Smooth muscle cell (in vitro differentiated cells): Measurements from ENCODE around the gene PRDX4. TPM values are rescaled to one million over a fixed set of nuclear protein-coding genes. Genes with fewer than 3 reads are reported as not detected.

Experiments
- DNase-seq: peaks from one replicate; lab custom pipeline; 2025; ENCODE audit not compliant: unreplicated experiment; lab: John Stamatoyannopoulos, UW
- H2AFZ ChIP-seq: fragments of 200-600 bp; sonication (generic); 2 replicates; pipeline ENCODE4 v1.6.0; 2016; ENCODE audit warnings: antibody characterized with exemption, low read depth, mild to moderate bottlenecking
- H3F3A ChIP-seq: fragments of 200-600 bp; sonication (generic); 2 replicates; pipeline ENCODE4 v1.6.0; 2017; ENCODE audit warnings: antibody characterized with exemption, low read depth
- H3K27ac ChIP-seq: fragments of 200-600 bp; sonication (generic); 2 replicates; pipeline ENCODE4 v1.5.1; 2016; ENCODE audit warnings: low read depth, mild to moderate bottlenecking
- H3K27me3 ChIP-seq: fragments of 200-600 bp; sonication (generic); 2 replicates; pipeline ENCODE4 v1.6.1; 2016; ENCODE audit warnings: low read depth, mild to moderate bottlenecking
- H3K36me3 ChIP-seq: fragments of 200-600 bp; sonication (generic); 2 replicates; pipeline ENCODE4 v1.5.1; 2016; ENCODE audit warnings: low read depth
- H3K4me1 ChIP-seq: fragments of 200-600 bp; sonication (generic); 2 replicates; pipeline ENCODE4 v1.5.1; 2016; ENCODE audit warnings: low read depth
- H3K4me2 ChIP-seq: fragments of 200-600 bp; sonication (generic); 2 replicates; pipeline ENCODE4 v1.6.0; 2016; ENCODE audit warnings: mild to moderate bottlenecking
- H3K4me3 ChIP-seq: fragments of 200-600 bp; sonication (generic); 2 replicates; pipeline ENCODE4 v1.5.1; 2016; ENCODE audit warnings: mild to moderate bottlenecking
- H3K79me2 ChIP-seq: fragments of 200-600 bp; sonication (generic); 2 replicates; pipeline ENCODE4 v1.6.0; 2016; ENCODE audit warnings: low read depth, mild to moderate bottlenecking
- H3K9ac ChIP-seq: fragments of 200-600 bp; sonication (generic); 2 replicates; pipeline ENCODE4 v1.6.0; 2016; ENCODE audit warnings: low read depth
- H3K9me3 ChIP-seq: fragments of 200-600 bp; sonication (generic); replicated peaks from 2 replicates; pipeline ENCODE4 v1.5.1; 2016; ENCODE audit warnings: low read depth
- H4K20me1 ChIP-seq: fragments of 200-600 bp; sonication (generic); 2 replicates; pipeline ENCODE4 v1.6.0; 2016; ENCODE audit warnings: low read depth
- CTCF ChIP-seq: fragments of 200-600 bp; sonication (generic); IDR thresholded peaks from 2 replicates; pipeline ENCODE4 v1.5.1; 2017; ENCODE audit warnings: borderline replicate concordance, mild to moderate bottlenecking, antibody characterized with exemption; ENCODE audit not compliant: insufficient read depth, poor library complexity, severe bottlenecking
- WGBS: methylation state at CpG from one replicate; pipeline ENCODE4 v1.1.7; 2016; ENCODE audit warnings: low lambda C conversion rate; 5-methylcytosine and 5-hydroxymethylcytosine counted together
- polyA plus RNA-seq: library from polyadenylated mRNA; unstranded; fragments of >200 nt; fragmentation: Nextera tagmentation; extraction: Ambion mirVana; gene quantifications from 2 replicates; pipeline ENCODE4 v1.2.1, GENCODE V29; 2016
- total RNA-seq: library from RNA; depleted of rRNA; stranded (reverse); fragments of >200 nt; gene quantifications from 2 replicates; pipeline ENCODE4 v1.2.3, GENCODE V29; 2014

Gene PRDX4
- total and polyA plus RNA-seq, 2 experiments from 2014 or later, result 768 to 868 TPM

- 96% methylated on average over 5 of the region's 5 CpGs for WGBS
- Histone ChIP-seq H2AFZ (no peak overlapping the region), H3K36me3 (no peaks in the 10 kb centered on the region), H4K20me1 (no peaks in the 10 kb centered on the region), H3K4me3 (no peak overlapping the region), H3K79me2 (no peaks in the 10 kb centered on the region), H3K27me3 (no peaks in the 10 kb centered on the region), H3K4me2 (no peak overlapping the region), H3K27ac (no peak overlapping the region), H3K9me3 (no peaks in the 10 kb centered on the region), H3K4me1 (no peaks in the 10 kb centered on the region), H3K9ac (no peak overlapping the region), H3F3A (no peaks in the 10 kb centered on the region)
- no peak for TF ChIP-seq CTCF
- DNase-seq, result no peak
Observed at GRCh38 chrX:23705235-23705634, 37.9 kb downstream of the PRDX4 start.

GRCh38 chrX:23720117-23720677 lies 52.9 kb downstream of the PRDX4 start:
- no peak for DNase-seq
- no peaks in the 10 kb centered on the region for H3K27me3 ChIP-seq
- H3F3A ChIP-seq, result no peaks in the 10 kb centered on the region
- H3K79me2 ChIP-seq, result no peaks in the 10 kb centered on the region
- H2AFZ ChIP-seq, result no peak overlapping the region
- peaks cover 6% of the 10 kb centered on the region for H4K20me1 ChIP-seq
- no peak overlapping the region for H3K4me3 ChIP-seq
- H3K36me3 ChIP-seq, result no peaks in the 10 kb centered on the region
- H3K9ac ChIP-seq, result no peak overlapping the region
- H3K9me3 ChIP-seq, result no peaks in the 10 kb centered on the region
- no peaks in the 10 kb centered on the region for H3K4me1 ChIP-seq
- peak overlapping the region; percentile 2 for H3K4me2 ChIP-seq
- WGBS, result 46% methylated on average over 8 of the region's 8 CpGs
- H3K27ac ChIP-seq, result peak overlapping the region; percentile 24
- no peak for TF ChIP-seq CTCF

GRCh38 chrX:23726191-23726590 lies 58.9 kb downstream of the PRDX4 start:
- H3K4me2 ChIP-seq, result no peak overlapping the region
- H3K27ac ChIP-seq, result no peak overlapping the region
- H3K4me3 ChIP-seq, result no peak overlapping the region
- no peak overlapping the region for H2AFZ ChIP-seq
- H3K79me2 ChIP-seq, result no peaks in the 10 kb centered on the region
- no peaks in the 10 kb centered on the region for H3K9me3 ChIP-seq
- no peaks in the 10 kb centered on the region for H3K36me3 ChIP-seq
- DNase-seq, result no peak
- TF ChIP-seq CTCF, result no peak
- H3K4me1 ChIP-seq, result no peaks in the 10 kb centered on the region
- no peak overlapping the region for H3K9ac ChIP-seq
- H4K20me1 ChIP-seq, result no peaks in the 10 kb centered on the region
- 94% methylated on average over 6 of the region's 6 CpGs for WGBS
- no peaks in the 10 kb centered on the region for H3K27me3 ChIP-seq
- H3F3A ChIP-seq, result no peaks in the 10 kb centered on the region

- Histone ChIP-seq H3K27me3 (no peaks in the 10 kb centered on the region), H2AFZ (no peak overlapping the region), H4K20me1 (no peaks in the 10 kb centered on the region), H3K4me3 (no peak overlapping the region), H3K4me2 (no peak overlapping the region), H3F3A (no peaks in the 10 kb centered on the region), H3K9ac (no peak overlapping the region), H3K36me3 (no peaks in the 10 kb centered on the region), H3K9me3 (no peaks in the 10 kb centered on the region), H3K27ac (no peak overlapping the region), H3K4me1 (no peaks in the 10 kb centered on the region), H3K79me2 (no peaks in the 10 kb centered on the region)
- no peak for DNase-seq
- no peak for TF ChIP-seq CTCF
- WGBS, result 92% methylated on average over 3 of the region's 3 CpGs
Observed at GRCh38 chrX:23727206-23727605, 59.9 kb downstream of the PRDX4 start.
